ENCODE results near the gene ARPIN. TPM values are rescaled to one million over a fixed set of nuclear protein-coding genes. Genes with fewer than 3 reads are reported as not detected.
"Not testable (repeated sequence)": the region's sequence is repeated elsewhere in the genome, so short reads cannot be mapped to it uniquely, and the experiment has no call there.

Gene ARPIN
- total RNA-seq (1 to 10 TPM in 1 of 5 experiments, under 1 TPM in 3, not detected in 1; 0.08 to 1.1 (median 0.31) TPM), polyA plus RNA-seq (not detected), total RNA-seq (0.54 reads per million)

DNA sequence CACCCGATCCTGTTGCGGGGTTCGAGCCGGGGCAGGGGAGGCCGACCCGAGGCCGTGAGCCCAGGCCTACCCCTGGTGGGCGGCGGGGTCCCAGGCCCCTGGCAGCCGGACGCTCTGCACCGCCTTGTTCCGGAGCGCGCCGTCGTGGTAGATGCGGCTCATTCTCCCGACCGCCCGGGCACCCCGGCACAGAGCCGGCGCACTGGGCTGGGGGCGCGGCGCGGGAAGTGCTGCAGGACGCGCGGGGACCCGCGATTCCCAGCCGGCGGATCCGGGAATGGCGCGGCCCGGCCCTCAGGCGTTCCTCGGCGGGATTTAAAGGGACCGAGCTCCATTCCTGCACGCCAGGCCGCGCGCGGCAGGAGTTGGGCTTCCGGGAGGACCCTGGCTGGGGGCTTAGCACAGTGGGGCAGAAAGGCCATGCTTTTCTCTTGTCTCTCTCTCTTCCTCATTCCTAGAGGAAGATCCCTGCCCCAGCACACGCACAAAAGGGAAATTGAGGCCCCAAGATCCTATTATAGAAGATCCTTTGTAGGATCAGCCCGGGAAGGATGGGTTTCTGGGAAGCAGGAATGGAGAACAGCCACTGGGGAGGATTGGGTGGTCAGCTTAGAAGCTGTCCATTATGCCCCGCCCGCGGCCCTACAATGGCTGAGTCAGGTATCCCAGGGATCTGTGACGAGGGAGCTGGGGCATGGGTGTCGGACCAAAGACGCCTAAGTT is at the start of gene ARPIN:
ARPIN (minus strand) TSS at position 279 of the 723 bp plus-strand sequence; CDS start at position 162, 117 bp downstream.
- CTCF ChIA-PET: no interaction called here
- Mint-ChIP-seq H3K4me1 (peaks cover 0 to 9% (median 0%) of the 10 kb centered on the region in 7 donors), H3K4me3 (peak within 1 kb of the TSS in 8 of 10 donors; percentile 27 to 63 (median 45)), H3K27me3 (peaks cover 36 to 54% (median 39%) of the 10 kb centered on the region in 5 donors), H3K27ac (no peak within 1 kb of the TSS), H3K9me3 (no peaks in the 10 kb centered on the region), H3K36me3 (no peaks in the 10 kb centered on the region)
- intact Hi-C loops (cut with micrococcal nuclease): no loop called here
- Histone ChIP-seq H3K36me3 (ENCODE audit: control insufficient read depth in 2 of 3, insufficient read depth in 3 of 3, low read length in 3 of 3) (no peaks in the 10 kb centered on the region), H3K4me3 (ENCODE audit: low read length) (no peak within 1 kb of the TSS), H3K27me3 (ENCODE audit: control insufficient read depth in 2 of 2, insufficient read depth in 2 of 2, low read length in 2 of 2) (peaks cover 4 to 5% of the 10 kb centered on the region in 2 donors), H3K4me1 (ENCODE audit: control insufficient read depth in 2 of 2, insufficient read depth in 2 of 2, low read length in 2 of 2) (peaks cover 0 to 5% of the 10 kb centered on the region in 2 donors), H3K9me3 (ENCODE audit: control insufficient read depth in 2 of 3, low read length in 3 of 3) (no peaks in the 10 kb centered on the region), H3K27ac (ENCODE audit: low read depth, low read length) (no peak within 1 kb of the TSS)
- ATAC-seq: peak; percentile 48
- POLR2A ChIA-PET: interaction anchor here (1.0 kb wide), 1 partner anchor 8 kb away, joined by 3 read pairs; no protein-coding TSS in a partner anchor
- DNase-seq: peak in 2 of 9 donors; percentile 10 to 19

DNA sequence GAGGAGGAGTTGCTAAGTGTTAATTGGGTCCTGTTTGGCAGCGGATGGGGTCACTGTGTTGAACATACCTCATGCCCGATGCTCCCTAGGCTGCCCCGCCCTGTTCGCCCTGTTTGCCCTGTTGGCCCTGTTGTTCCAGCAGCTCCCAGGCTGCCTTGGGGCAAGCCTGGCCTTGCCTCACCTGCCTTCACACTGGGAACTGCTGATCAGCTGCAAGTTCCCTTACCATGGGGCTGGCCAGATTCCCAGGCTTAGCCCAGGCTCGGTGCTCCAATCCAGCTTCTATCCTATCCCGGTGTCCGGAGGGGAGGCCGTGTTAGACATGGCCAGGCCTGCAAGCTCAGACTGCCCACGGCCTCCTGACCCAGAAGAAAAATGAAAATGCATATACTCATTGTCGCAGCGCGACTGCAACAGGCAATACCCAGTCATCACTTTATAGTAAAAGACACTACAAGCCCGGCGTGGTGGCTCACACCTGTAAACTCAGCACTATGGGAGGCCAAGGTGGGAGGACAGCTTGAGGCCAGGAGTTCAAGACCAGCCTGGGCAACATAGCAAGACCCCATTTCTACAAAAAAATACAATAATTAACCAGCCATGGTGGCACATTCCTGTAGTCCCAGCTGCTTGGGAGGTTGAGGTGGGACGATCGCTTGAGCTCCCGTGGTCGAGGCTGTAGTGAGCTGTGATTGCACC is 45.5 kb upstream of the ARPIN start:
- no peak overlapping the region for H3K27ac ChIP-seq (ENCODE audit: low read depth, low read length)
- peaks cover 0 to 5% (median 0%) of the 10 kb centered on the region in 5 donors for H3K36me3 Mint-ChIP-seq
- H3K4me3 ChIP-seq (ENCODE audit: low read length): no peak overlapping the region
- no peaks in the 10 kb centered on the region for H3K27me3 ChIP-seq (ENCODE audit: control insufficient read depth in 2 of 2, insufficient read depth in 2 of 2, low read length in 2 of 2)
- H3K4me1 Mint-ChIP-seq: no peaks in the 10 kb centered on the region
- peak overlapping the region in 1 of 10 donors; percentile 64 for H3K4me3 Mint-ChIP-seq
- H3K36me3 ChIP-seq (ENCODE audit: control insufficient read depth in 2 of 3, insufficient read depth in 3 of 3, low read length in 3 of 3): no peaks in the 10 kb centered on the region
- peaks cover 0 to 11% (median 3%) of the 10 kb centered on the region in 11 donors for H3K9me3 Mint-ChIP-seq
- H3K27me3 Mint-ChIP-seq: peaks cover 0 to 12% (median 0%) of the 10 kb centered on the region in 5 donors
- DNase-seq: no peak
- ChIA-PET POLR2A (interaction anchor here (0.8 kb wide), 1 partner anchor 18 kb away, joined by 3 read pairs; no protein-coding TSS in a partner anchor), CTCF (interaction anchor here (0.9 to 1.1 kb wide), 2 partner anchors 18 to 58 kb away, joined by 3 read pairs; no protein-coding TSS in a partner anchor)
- H3K27ac Mint-ChIP-seq: no peak overlapping the region
- H3K4me1 ChIP-seq (ENCODE audit: control insufficient read depth in 2 of 2, insufficient read depth in 2 of 2, low read length in 2 of 2): no peaks in the 10 kb centered on the region
- no peak for ATAC-seq
- H3K9me3 ChIP-seq (ENCODE audit: control insufficient read depth in 2 of 3, low read length in 3 of 3): no peaks in the 10 kb centered on the region
- intact Hi-C loops (cut with micrococcal nuclease): no loop called here

DNA sequence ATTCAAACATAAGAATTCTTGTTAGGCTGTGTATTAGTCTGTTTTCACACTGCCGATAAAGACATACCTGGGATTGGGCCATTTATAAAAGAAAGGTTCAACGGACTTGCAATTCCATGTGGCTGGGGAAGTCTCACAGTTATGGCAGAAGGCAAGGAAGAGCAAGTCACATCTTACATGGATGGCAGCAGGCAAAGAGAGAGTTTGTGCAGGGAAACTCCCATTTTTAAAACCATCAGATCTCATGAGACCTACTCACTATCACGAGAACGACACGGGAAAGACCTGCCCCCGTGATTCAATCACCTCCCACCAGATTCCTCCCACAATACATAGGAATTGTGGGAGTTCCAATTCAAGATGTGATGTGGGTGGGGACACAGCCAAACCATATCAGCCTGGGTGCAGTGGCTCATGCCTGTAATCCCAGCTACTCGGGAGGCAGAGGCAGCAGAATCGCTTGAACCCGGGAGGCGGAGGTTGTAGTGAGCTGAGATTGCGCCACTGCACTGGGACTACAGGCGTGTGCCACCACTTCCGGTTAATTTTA is 42.8 kb upstream of the ARPIN start:
- H3K9me3 ChIP-seq (ENCODE audit: control insufficient read depth in 2 of 3, low read length in 3 of 3); CTCF ChIA-PET; H3K4me3 ChIP-seq (ENCODE audit: low read length); intact Hi-C loops (cut with micrococcal nuclease); H3K4me1 ChIP-seq (ENCODE audit: control insufficient read depth in 2 of 2, insufficient read depth in 2 of 2, low read length in 2 of 2); ATAC-seq; H3K4me3 Mint-ChIP-seq; H3K27me3 ChIP-seq (ENCODE audit: control insufficient read depth in 2 of 2, insufficient read depth in 2 of 2, low read length in 2 of 2); H3K27ac ChIP-seq (ENCODE audit: low read depth, low read length); H3K36me3 Mint-ChIP-seq; H3K36me3 ChIP-seq (ENCODE audit: control insufficient read depth in 2 of 3, insufficient read depth in 3 of 3, low read length in 3 of 3); H3K27ac Mint-ChIP-seq; DNase-seq; POLR2A ChIA-PET; H3K4me1 Mint-ChIP-seq: not testable (repeated sequence)
- Mint-ChIP-seq H3K9me3 (peaks cover 0 to 11% (median 3%) of the 10 kb centered on the region in 11 donors), H3K27me3 (peaks cover 0 to 15% (median 0%) of the 10 kb centered on the region in 5 donors)

DNA sequence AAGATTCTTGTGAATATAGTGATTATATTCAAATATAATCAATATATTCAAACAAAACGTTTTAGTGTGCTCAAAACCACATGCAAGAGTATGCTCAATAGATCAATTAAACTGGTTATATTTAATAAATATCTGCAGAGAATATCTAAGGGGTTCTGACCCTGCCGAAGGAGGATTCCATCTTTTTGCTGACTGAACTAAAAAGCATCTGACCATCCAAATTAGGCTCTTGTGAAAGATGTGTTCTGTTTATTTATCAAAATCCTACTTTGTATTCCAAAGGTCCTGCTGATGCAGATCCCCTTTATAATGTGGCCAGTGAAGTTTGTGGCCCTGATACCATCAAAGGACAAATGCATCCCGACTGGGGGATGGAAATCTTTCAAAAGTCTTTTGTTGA is 41.8 kb upstream of the ARPIN start:
- Mint-ChIP-seq H3K27me3 (peaks cover 0 to 15% (median 0%) of the 10 kb centered on the region in 5 donors), H3K4me1 (peaks cover 0 to 3% (median 0%) of the 10 kb centered on the region in 7 donors), H3K36me3 (peaks cover 0 to 5% (median 0%) of the 10 kb centered on the region in 5 donors)

DNA sequence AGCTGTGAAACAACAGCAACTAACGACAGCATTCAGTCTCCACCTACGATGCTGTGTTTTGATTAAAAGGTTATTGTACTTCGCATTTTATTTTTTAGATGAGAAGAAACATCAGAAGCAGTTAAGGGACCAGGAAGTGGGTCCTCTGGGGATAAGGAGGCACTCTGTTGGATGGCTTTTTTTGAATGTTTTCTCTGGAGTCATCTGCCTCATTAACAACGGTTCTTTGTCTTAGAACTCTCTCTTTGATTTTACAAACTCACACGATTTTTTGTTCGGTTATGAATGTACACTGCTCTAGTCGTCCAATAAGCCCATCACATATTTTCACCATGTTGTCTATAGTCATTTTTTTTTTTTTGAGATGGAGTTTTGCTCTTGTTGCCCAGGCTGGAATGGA is 36.0 kb upstream of the ARPIN start:
- ATAC-seq: no peak
- peaks cover 0 to 4% (median 0%) of the 10 kb centered on the region in 7 donors for H3K4me1 Mint-ChIP-seq
- intact Hi-C loops (cut with micrococcal nuclease): no loop called here

More for the DNA sequence above, 41.8 kb upstream of the ARPIN start:
- Histone ChIP-seq H3K36me3 (ENCODE audit: control insufficient read depth in 2 of 3, insufficient read depth in 3 of 3, low read length in 3 of 3) (no peaks in the 10 kb centered on the region), H3K9me3 (ENCODE audit: control insufficient read depth in 2 of 3, low read length in 3 of 3) (no peaks in the 10 kb centered on the region), H3K4me3 (ENCODE audit: low read length) (no peak overlapping the region), H3K27me3 (ENCODE audit: control insufficient read depth in 2 of 2, insufficient read depth in 2 of 2, low read length in 2 of 2) (no peaks in the 10 kb centered on the region), H3K4me1 (ENCODE audit: control insufficient read depth in 2 of 2, insufficient read depth in 2 of 2, low read length in 2 of 2) (no peaks in the 10 kb centered on the region), H3K27ac (ENCODE audit: low read depth, low read length) (no peak overlapping the region)
- CTCF ChIA-PET: no interaction called here
- Mint-ChIP-seq H3K9me3 (peaks cover 0 to 11% (median 3%) of the 10 kb centered on the region in 11 donors), H3K4me3 (no peak overlapping the region), H3K27ac (no peak overlapping the region)
- no peak for ATAC-seq
- intact Hi-C loops (cut with micrococcal nuclease): no loop called here
- POLR2A ChIA-PET: no interaction called here
- DNase-seq: no peak

DNA sequence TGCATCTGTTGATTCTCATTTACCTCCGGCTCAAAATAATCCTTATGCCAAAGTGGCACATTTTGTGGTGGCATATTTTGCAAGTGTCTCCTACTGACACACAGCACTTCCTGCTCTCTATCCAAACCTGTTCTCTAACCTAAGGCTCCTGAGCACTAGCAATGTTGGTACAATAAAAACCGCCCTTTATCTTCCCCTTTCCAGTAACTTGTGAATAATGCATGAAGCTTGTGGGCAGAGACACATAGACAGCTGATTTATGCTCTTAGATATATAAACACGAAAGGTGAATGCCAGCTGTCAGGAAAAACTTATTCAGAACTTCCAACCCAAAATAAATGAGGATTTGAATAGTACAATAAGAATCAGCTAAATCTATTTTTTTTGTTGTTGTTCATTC is 34.6 kb upstream of the ARPIN start:
- H3K9me3 Mint-ChIP-seq: peaks cover 0 to 1% (median 0%) of the 10 kb centered on the region in 11 donors
- POLR2A ChIA-PET: interaction anchor here (0.7 kb wide), 2 partner anchors 47 to 79 kb away, joined by 3 read pairs; no protein-coding TSS in a partner anchor
- Histone ChIP-seq H3K27ac (ENCODE audit: low read depth, low read length) (no peak overlapping the region), H3K9me3 (ENCODE audit: control insufficient read depth in 2 of 3, low read length in 3 of 3) (no peaks in the 10 kb centered on the region), H3K27me3 (ENCODE audit: control insufficient read depth in 2 of 2, insufficient read depth in 2 of 2, low read length in 2 of 2) (no peaks in the 10 kb centered on the region), H3K4me1 (ENCODE audit: control insufficient read depth in 2 of 2, insufficient read depth in 2 of 2, low read length in 2 of 2) (no peaks in the 10 kb centered on the region), H3K4me3 (ENCODE audit: low read length) (no peak overlapping the region), H3K36me3 (ENCODE audit: control insufficient read depth in 2 of 3, insufficient read depth in 3 of 3, low read length in 3 of 3) (no peaks in the 10 kb centered on the region)
- peaks cover 0 to 4% (median 0%) of the 10 kb centered on the region in 7 donors for H3K4me1 Mint-ChIP-seq
- ATAC-seq (no peak), DNase-seq (no peak)
- H3K36me3 Mint-ChIP-seq: no peaks in the 10 kb centered on the region
- intact Hi-C loops (cut with micrococcal nuclease): no loop called here
- peaks cover 0 to 6% (median 0%) of the 10 kb centered on the region in 5 donors for H3K27me3 Mint-ChIP-seq
- no peak overlapping the region for H3K4me3 Mint-ChIP-seq
- no peak overlapping the region for H3K27ac Mint-ChIP-seq
- CTCF ChIA-PET: no interaction called here

More for the DNA sequence above, 36.0 kb upstream of the ARPIN start:
- Histone ChIP-seq H3K4me1 (ENCODE audit: control insufficient read depth in 2 of 2, insufficient read depth in 2 of 2, low read length in 2 of 2) (no peaks in the 10 kb centered on the region), H3K27me3 (ENCODE audit: control insufficient read depth in 2 of 2, insufficient read depth in 2 of 2, low read length in 2 of 2) (no peaks in the 10 kb centered on the region), H3K9me3 (ENCODE audit: control insufficient read depth in 2 of 3, low read length in 3 of 3) (no peaks in the 10 kb centered on the region), H3K36me3 (ENCODE audit: control insufficient read depth in 2 of 3, insufficient read depth in 3 of 3, low read length in 3 of 3) (no peaks in the 10 kb centered on the region), H3K27ac (ENCODE audit: low read depth, low read length) (no peak overlapping the region), H3K4me3 (ENCODE audit: low read length) (no peak overlapping the region)
- no peak overlapping the region for H3K27ac Mint-ChIP-seq
- no peaks in the 10 kb centered on the region for H3K36me3 Mint-ChIP-seq
- no peak overlapping the region for H3K4me3 Mint-ChIP-seq
- ChIA-PET CTCF (interaction anchor here (0.6 kb wide), 1 partner anchor 79 kb away, joined by 4 read pairs; no protein-coding TSS in a partner anchor), POLR2A (no interaction called here)
- H3K9me3 Mint-ChIP-seq: no peaks in the 10 kb centered on the region
- peaks cover 0 to 8% (median 0%) of the 10 kb centered on the region in 5 donors for H3K27me3 Mint-ChIP-seq
- DNase-seq: no peak
